HEK293 (cell line): ENCODE results near the gene PIEZO1.

Experiments
- CTCF ChIA-PET: fragments of 350-600 bp; formaldehyde crosslinking; extraction: SDS; loops from one replicate; lab custom pipeline; 2021; ENCODE audit warnings: antibody characterized with exemption; lab: Yijun Ruan, JAX
- POLR2A ChIA-PET: fragments of 300-600 bp; formaldehyde crosslinking; extraction: SDS; loops from one replicate; lab custom pipeline; 2020; ENCODE audit warnings: antibody characterized with exemption, inconsistent platforms; lab: Yijun Ruan, JAX
- H3K27ac ChIP-seq: fragments of 200-500 bp; sonication (Bioruptor generic); 2 replicates; pipeline ENCODE4 v1.5.1; 2014; ENCODE audit warnings: low read depth, low read length, control low read depth, inconsistent platforms; ENCODE audit errors: extremely low read depth
- H3K36me3 ChIP-seq, 2 experiments: fragments of 200-500 bp in 1 of 2; sonication (Bioruptor generic) in 1 of 2; 1 replicate in 1 of 2; 2 replicates in 1 of 2; pipeline ENCODE4 v1.5.1; 2014 to 2017; ENCODE audit warnings: inconsistent platforms in 2 of 2, low read length in 2 of 2; ENCODE audit not compliant: control insufficient read depth in 2 of 2, insufficient read depth in 1 of 2
- H3K4me1 ChIP-seq: fragments of 200-500 bp; sonication (Bioruptor generic); 2 replicates; pipeline ENCODE4 v1.5.1; 2014; ENCODE audit warnings: mild to moderate bottlenecking, low read length, inconsistent platforms; ENCODE audit not compliant: control insufficient read depth, insufficient read depth
- H3K4me3 ChIP-seq: 2 replicates; pipeline ENCODE4 v1.5.1; 2011; ENCODE audit warnings: low read depth, mild to moderate bottlenecking, control low read depth, low read length, moderate library complexity
- H3K9me3 ChIP-seq: fragments of 200-500 bp; sonication (Bioruptor generic); 2 replicates; pipeline ENCODE4 v1.5.1; 2014; ENCODE audit warnings: low read depth, low read length, inconsistent platforms; ENCODE audit not compliant: control insufficient read depth, insufficient read depth
- GLI2 ChIP-seq: fragments of 450-650 bp; formaldehyde crosslinking; IDR thresholded peaks from 2 replicates; pipeline ENCODE4; 2017; ENCODE audit warnings: missing biosample characterization, missing genetic modification characterization, low read depth, borderline replicate concordance
- GLIS1 ChIP-seq: fragments of 450-650 bp; formaldehyde crosslinking; IDR thresholded peaks from 2 replicates; pipeline ENCODE4 v1.5.1; 2016; ENCODE audit warnings: missing biosample characterization, missing genetic modification characterization
- GLIS2 ChIP-seq: fragments of 450-650 bp; formaldehyde crosslinking; IDR thresholded peaks from 2 replicates; pipeline ENCODE4 v1.5.1; 2016; ENCODE audit warnings: missing biosample characterization, missing genetic modification characterization
- KLF1 ChIP-seq: fragments of 450-650 bp; formaldehyde crosslinking; IDR thresholded peaks from 2 replicates; pipeline ENCODE4 v1.5.1; 2016; ENCODE audit warnings: missing biosample characterization, missing genetic modification characterization
- KLF7 ChIP-seq: fragments of 450-650 bp; formaldehyde crosslinking; IDR thresholded peaks from 2 replicates; pipeline ENCODE4 v1.5.1; 2016; ENCODE audit warnings: missing biosample characterization, missing genetic modification characterization, borderline replicate concordance
- PRDM1 ChIP-seq: fragments of 450-650 bp; formaldehyde crosslinking; IDR thresholded peaks from 2 replicates; pipeline ENCODE4; 2016; ENCODE audit warnings: missing biosample characterization, missing genetic modification characterization
- REST ChIP-seq: fragments of 450-650 bp; formaldehyde crosslinking; IDR thresholded peaks from 2 replicates; pipeline ENCODE4 v1.5.1; 2016; ENCODE audit warnings: missing biosample characterization, missing genetic modification characterization
- SP2 ChIP-seq: fragments of 450-650 bp; formaldehyde crosslinking; IDR thresholded peaks from 2 replicates; pipeline ENCODE4 v1.5.1; 2016; ENCODE audit warnings: missing biosample characterization, missing genetic modification characterization
- ZBTB1 ChIP-seq: fragments of 450-650 bp; formaldehyde crosslinking; IDR thresholded peaks from 2 replicates; pipeline ENCODE4 v1.5.1; 2016; ENCODE audit warnings: missing biosample characterization, missing genetic modification characterization
- ZBTB8A ChIP-seq: fragments of 450-650 bp; formaldehyde crosslinking; IDR thresholded peaks from 2 replicates; pipeline ENCODE4 v1.5.1; 2016; ENCODE audit warnings: missing biosample characterization, missing genetic modification characterization
- ZFP3 ChIP-seq: fragments of 450-650 bp; formaldehyde crosslinking; IDR thresholded peaks from 2 replicates; pipeline ENCODE4 v1.5.1; 2016; ENCODE audit warnings: low read depth, missing biosample characterization, missing genetic modification characterization
- ZFP41 ChIP-seq: fragments of 450-650 bp; formaldehyde crosslinking; IDR thresholded peaks from 2 replicates; pipeline ENCODE4 v1.5.1; 2016; ENCODE audit warnings: missing biosample characterization, missing genetic modification characterization, borderline replicate concordance
- ZNF221 ChIP-seq: fragments of 450-650 bp; formaldehyde crosslinking; IDR thresholded peaks from 2 replicates; pipeline ENCODE4 v1.5.1; 2017; ENCODE audit warnings: missing biosample characterization, missing genetic modification characterization, borderline replicate concordance
- ZNF324 ChIP-seq: fragments of 450-650 bp; formaldehyde crosslinking; IDR thresholded peaks from 2 replicates; pipeline ENCODE4 v1.5.1; 2016; ENCODE audit warnings: missing biosample characterization, missing genetic modification characterization
- ZNF350 ChIP-seq: fragments of 450-650 bp; formaldehyde crosslinking; IDR thresholded peaks from 2 replicates; pipeline ENCODE4 v1.5.0; 2017; ENCODE audit warnings: missing biosample characterization, mild to moderate bottlenecking, missing genetic modification characterization
- ZNF354C ChIP-seq: fragments of 450-650 bp; formaldehyde crosslinking; IDR thresholded peaks from 2 replicates; pipeline ENCODE4 v1.5.1; 2016; ENCODE audit warnings: missing biosample characterization, missing genetic modification characterization, low read depth, borderline replicate concordance
- ZNF366 ChIP-seq: fragments of 450-650 bp; formaldehyde crosslinking; conservative IDR thresholded peaks from 2 replicates; pipeline ENCODE4 v1.5.1; 2016; ENCODE audit warnings: missing biosample characterization, missing genetic modification characterization
- ZNF398 ChIP-seq: fragments of 450-650 bp; formaldehyde crosslinking; IDR thresholded peaks from 2 replicates; pipeline ENCODE4 v1.5.1; 2017; ENCODE audit warnings: missing biosample characterization, missing genetic modification characterization
- ZNF560 ChIP-seq: fragments of 450-650 bp; formaldehyde crosslinking; IDR thresholded peaks from 2 replicates; pipeline ENCODE4 v1.5.1; 2017; ENCODE audit warnings: missing biosample characterization, missing genetic modification characterization, borderline replicate concordance
- ZNF561 ChIP-seq: fragments of 450-650 bp; IDR thresholded peaks from 2 replicates; pipeline ENCODE4 v1.5.1; 2018; ENCODE audit warnings: missing biosample characterization, missing genetic modification characterization, borderline replicate concordance
- ZNF768 ChIP-seq: fragments of 450-650 bp; formaldehyde crosslinking; IDR thresholded peaks from 2 replicates; pipeline ENCODE4 v1.5.1; 2018; ENCODE audit warnings: missing biosample characterization, mild to moderate bottlenecking, missing genetic modification characterization
- ZNF776 ChIP-seq: fragments of 450-650 bp; formaldehyde crosslinking; IDR thresholded peaks from 2 replicates; pipeline ENCODE4 v1.5.0; 2017; ENCODE audit warnings: missing biosample characterization, missing genetic modification characterization, borderline replicate concordance
- ZNF791 ChIP-seq: fragments of 450-650 bp; formaldehyde crosslinking; IDR thresholded peaks from 2 replicates; pipeline ENCODE4 v1.5.1; 2016; ENCODE audit warnings: missing biosample characterization, missing genetic modification characterization
- ZNF830 ChIP-seq: fragments of 450-650 bp; IDR thresholded peaks from 2 replicates; pipeline ENCODE4 v1.5.0; 2018; ENCODE audit warnings: missing biosample characterization, missing genetic modification characterization, low read depth, mild to moderate bottlenecking, moderate library complexity
- ZNF837 ChIP-seq: fragments of 450-650 bp; formaldehyde crosslinking; IDR thresholded peaks from 2 replicates; pipeline ENCODE4 v1.5.1; 2016; ENCODE audit warnings: missing biosample characterization, missing genetic modification characterization

PIEZO1 gene

GRCh38 chr16:88731699-88732098 is 53.3 kb downstream of the PIEZO1 start:
- H3K27ac ChIP-seq = no peak overlapping the region
- CTCF ChIA-PET = no interaction called here
- H3K9me3 ChIP-seq = no peaks in the 10 kb centered on the region
- TF ChIP-seq ZNF837 (tag by site-specific recombination) = no peak
- no peak for TF ChIP-seq GLIS2
- TF ChIP-seq PRDM1 (tag by site-specific recombination) = no peak
- no peak for TF ChIP-seq ZFP41 (tag by site-specific recombination)
- TF ChIP-seq SP2 (tag by site-specific recombination) = no peak
- TF ChIP-seq ZBTB1 (tag by site-specific recombination) = no peak
- TF ChIP-seq ZNF776 (tag by site-specific recombination) = no peak
- TF ChIP-seq ZNF366 = no peak
- TF ChIP-seq KLF7 (tag by site-specific recombination) = no peak
- H3K36me3 ChIP-seq = peaks cover 0 to 64% of the 10 kb centered on the region in 2 experiments; a peak in 1 of 3 replicates
- H3K4me1 ChIP-seq = no peaks in the 10 kb centered on the region
- no peak overlapping the region for H3K4me3 ChIP-seq
- POLR2A ChIA-PET = no interaction called here

- POLR2A ChIA-PET = interaction anchor here (0.7 kb wide), 1 partner anchor 40 kb away, joined by 5 read pairs; no protein-coding TSS in a partner anchor
- H3K36me3 ChIP-seq = peaks cover 0 to 67% of the 10 kb centered on the region in 2 experiments; a peak in 1 of 3 replicates
- TF ChIP-seq ZNF354C (tag by site-specific recombination) (no peak), ZNF830 (tag by site-specific recombination) (no peak), ZNF221 (no peak), ZNF398 (tag by site-specific recombination) (no peak), ZNF768 (no peak), KLF1 (tag by site-specific recombination) (peak; percentile 7; the same call in 1 of the 2 replicates)
These were observed 54.1 kb downstream of the PIEZO1 start for GRCh38 chr16:88730632-88731607.

GRCh38 chr16:88727871-88728270 is 57.1 kb downstream of the PIEZO1 start:
- H3K4me3 ChIP-seq = no peak overlapping the region
- no peak overlapping the region for H3K27ac ChIP-seq
- no peaks in the 10 kb centered on the region for H3K9me3 ChIP-seq
- H3K4me1 ChIP-seq = no peaks in the 10 kb centered on the region
- H3K36me3 ChIP-seq = peaks cover 0 to 67% of the 10 kb centered on the region in 2 experiments; a peak in 2 of 3 replicates
- CTCF ChIA-PET = interaction anchor here (1.0 kb wide), 1 partner anchor 9 kb away, joined by 4 read pairs; no protein-coding TSS in a partner anchor
- POLR2A ChIA-PET = no interaction called here
- no peak for TF ChIP-seq REST (tag by site-specific recombination)
- TF ChIP-seq ZFP3 (tag by site-specific recombination) = no peak
- TF ChIP-seq GLIS1 (tag by site-specific recombination) = peak; percentile 58
- TF ChIP-seq ZBTB8A (tag by site-specific recombination) = no peak
- TF ChIP-seq KLF1 (tag by site-specific recombination) = no peak
- no peak for TF ChIP-seq ZNF324 (tag by site-specific recombination)
- TF ChIP-seq ZNF561 (tag by site-specific recombination) = no peak
- TF ChIP-seq ZNF350 (tag by site-specific recombination) = no peak
- TF ChIP-seq GLI2 (tag by site-specific recombination) = no peak
- TF ChIP-seq ZNF791 (tag by site-specific recombination) = no peak
- no peak for TF ChIP-seq ZNF560 (tag by site-specific recombination)

More at GRCh38 chr16:88730632-88731607, 54.1 kb downstream of the PIEZO1 start:
- no peaks in the 10 kb centered on the region for H3K4me1 ChIP-seq
- no peaks in the 10 kb centered on the region for H3K9me3 ChIP-seq
- CTCF ChIA-PET = no interaction called here
- H3K4me3 ChIP-seq = no peak overlapping the region
- H3K27ac ChIP-seq = no peak overlapping the region
